HEK293 (cell line): ENCODE data around the gene PSAPL1.

ENCODE experiments used
- CTCF ChIA-PET: fragments of 350-600 bp; formaldehyde crosslinking; extraction: SDS; loops from one replicate; lab custom pipeline; 2021; ENCODE audit warnings: antibody characterized with exemption; lab: Yijun Ruan, JAX
- POLR2A ChIA-PET: fragments of 300-600 bp; formaldehyde crosslinking; extraction: SDS; loops from one replicate; lab custom pipeline; 2020; ENCODE audit warnings: antibody characterized with exemption, inconsistent platforms; lab: Yijun Ruan, JAX
- H3K27ac ChIP-seq: fragments of 200-500 bp; sonication (Bioruptor generic); 2 replicates; pipeline ENCODE4 v1.5.1; 2014; ENCODE audit warnings: low read depth, low read length, control low read depth, inconsistent platforms; ENCODE audit errors: extremely low read depth
- H3K36me3 ChIP-seq, 2 experiments: fragments of 200-500 bp in 1 of 2; sonication (Bioruptor generic) in 1 of 2; 1 replicate in 1 of 2; 2 replicates in 1 of 2; pipeline ENCODE4 v1.5.1; 2014 to 2017; ENCODE audit warnings: inconsistent platforms in 2 of 2, low read length in 2 of 2; ENCODE audit not compliant: control insufficient read depth in 2 of 2, insufficient read depth in 1 of 2
- H3K4me1 ChIP-seq: fragments of 200-500 bp; sonication (Bioruptor generic); 2 replicates; pipeline ENCODE4 v1.5.1; 2014; ENCODE audit warnings: mild to moderate bottlenecking, low read length, inconsistent platforms; ENCODE audit not compliant: control insufficient read depth, insufficient read depth
- H3K4me3 ChIP-seq: 2 replicates; pipeline ENCODE4 v1.5.1; 2011; ENCODE audit warnings: low read depth, mild to moderate bottlenecking, control low read depth, low read length, moderate library complexity
- H3K9me3 ChIP-seq: fragments of 200-500 bp; sonication (Bioruptor generic); 2 replicates; pipeline ENCODE4 v1.5.1; 2014; ENCODE audit warnings: low read depth, low read length, inconsistent platforms; ENCODE audit not compliant: control insufficient read depth, insufficient read depth
- GLIS2 ChIP-seq: fragments of 450-650 bp; formaldehyde crosslinking; IDR thresholded peaks from 2 replicates; pipeline ENCODE4 v1.5.1; 2016; ENCODE audit warnings: missing biosample characterization, missing genetic modification characterization
- REPIN1 ChIP-seq: fragments of 450-650 bp; formaldehyde crosslinking; IDR thresholded peaks from 2 replicates; pipeline ENCODE4 v1.5.1; 2017; ENCODE audit warnings: missing biosample characterization, missing genetic modification characterization, low read depth
- ZBTB1 ChIP-seq: fragments of 450-650 bp; formaldehyde crosslinking; IDR thresholded peaks from 2 replicates; pipeline ENCODE4 v1.5.1; 2016; ENCODE audit warnings: missing biosample characterization, missing genetic modification characterization
- ZBTB10 ChIP-seq: fragments of 450-650 bp; formaldehyde crosslinking; IDR thresholded peaks from 2 replicates; pipeline ENCODE4 v1.5.1; 2016; ENCODE audit warnings: missing biosample characterization, missing genetic modification characterization
- ZBTB17 ChIP-seq: fragments of 450-650 bp; formaldehyde crosslinking; IDR thresholded peaks from 2 replicates; pipeline ENCODE4 v1.5.1; 2016; ENCODE audit warnings: missing biosample characterization, missing genetic modification characterization
- ZBTB49 ChIP-seq: fragments of 450-650 bp; formaldehyde crosslinking; IDR thresholded peaks from 2 replicates; pipeline ENCODE4 v1.5.1; 2016; ENCODE audit warnings: missing biosample characterization, missing genetic modification characterization, low read depth
- ZIC2 ChIP-seq: fragments of 450-650 bp; formaldehyde crosslinking; IDR thresholded peaks from 2 replicates; pipeline ENCODE4 v1.5.1; 2016; ENCODE audit warnings: missing biosample characterization, missing genetic modification characterization
- ZNF138 ChIP-seq: fragments of 450-650 bp; formaldehyde crosslinking; IDR thresholded peaks from 2 replicates; pipeline ENCODE4 v1.5.1; 2016; ENCODE audit warnings: missing biosample characterization, missing genetic modification characterization, borderline replicate concordance
- ZNF24 ChIP-seq: fragments of 450-650 bp; formaldehyde crosslinking; IDR thresholded peaks from 2 replicates; pipeline ENCODE4 v1.5.1; 2016; ENCODE audit warnings: missing biosample characterization, missing genetic modification characterization
- ZNF366 ChIP-seq: fragments of 450-650 bp; formaldehyde crosslinking; conservative IDR thresholded peaks from 2 replicates; pipeline ENCODE4 v1.5.1; 2016; ENCODE audit warnings: missing biosample characterization, missing genetic modification characterization
- ZNF473 ChIP-seq: fragments of 450-650 bp; formaldehyde crosslinking; IDR thresholded peaks from 2 replicates; pipeline ENCODE4 v1.5.1; 2017; ENCODE audit warnings: missing biosample characterization, missing genetic modification characterization
- ZNF518A ChIP-seq: fragments of 450-650 bp; formaldehyde crosslinking; conservative IDR thresholded peaks from 2 replicates; pipeline ENCODE4 v1.5.1; 2016; ENCODE audit warnings: low read depth, missing biosample characterization, missing genetic modification characterization
- ZNF692 ChIP-seq: fragments of 450-650 bp; formaldehyde crosslinking; IDR thresholded peaks from 2 replicates; pipeline ENCODE4 v1.5.1; 2016; ENCODE audit warnings: missing biosample characterization, missing genetic modification characterization
- ZNF776 ChIP-seq: fragments of 450-650 bp; formaldehyde crosslinking; IDR thresholded peaks from 2 replicates; pipeline ENCODE4 v1.5.0; 2017; ENCODE audit warnings: missing biosample characterization, missing genetic modification characterization, borderline replicate concordance

The PSAPL1 gene

GRCh38 chr4:7403001-7403400 is 31.7 kb downstream of the PSAPL1 start (continued):
- TF ChIP-seq ZBTB10 (tag by site-specific recombination) (no peak), ZBTB49 (tag by site-specific recombination) (no peak)

- no peak overlapping the region for H3K27ac ChIP-seq
- ChIA-PET CTCF (interaction anchor here (0.6 to 1.7 kb wide), 3 partner anchors 11 to 317 kb away, joined by 4 to 6 read pairs (median 6); no protein-coding TSS in a partner anchor), POLR2A (no interaction called here)
- H3K36me3 ChIP-seq: no peaks in the 10 kb centered on the region
- no peak for TF ChIP-seq ZIC2 (tag by site-specific recombination)
- no peak for TF ChIP-seq ZNF692 (tag by site-specific recombination)
- no peak for TF ChIP-seq ZNF473 (tag by site-specific recombination)
- TF ChIP-seq ZBTB1 (tag by site-specific recombination): no peak
- no peak for TF ChIP-seq ZNF776 (tag by site-specific recombination)
- TF ChIP-seq ZNF24 (tag by site-specific recombination): no peak
- no peak for TF ChIP-seq ZNF518A (tag by site-specific recombination)
- no peaks in the 10 kb centered on the region for H3K9me3 ChIP-seq
- H3K4me3 ChIP-seq: no peak overlapping the region
- 0 out of 2 replicates have a peak, but pooled peaks cover 3% of the 10 kb centered on the region for H3K4me1 ChIP-seq
Observed at GRCh38 chr4:7402526-7402925, 32.2 kb downstream of the PSAPL1 start.

- ChIA-PET CTCF (no interaction called here), POLR2A (no interaction called here)
- H3K4me3 ChIP-seq: no peak overlapping the region
- TF ChIP-seq REPIN1 (tag by site-specific recombination): no peak
- TF ChIP-seq ZNF366: peak; percentile 97
- no peak for TF ChIP-seq ZNF138 (tag by site-specific recombination)
- TF ChIP-seq GLIS2 (tag by site-specific recombination): no peak
- peak; percentile 98 for TF ChIP-seq ZBTB17 (tag by site-specific recombination)
- 0 out of 2 replicates have a peak, but pooled peaks cover 3% of the 10 kb centered on the region for H3K4me1 ChIP-seq
- no peak overlapping the region for H3K27ac ChIP-seq
- H3K36me3 ChIP-seq: no peaks in the 10 kb centered on the region
- H3K9me3 ChIP-seq: no peaks in the 10 kb centered on the region
Observed at GRCh38 chr4:7400671-7401298, 33.9 kb downstream of the PSAPL1 start.
